Activated CD4-positive, alpha-beta T cell treated with anti-CD3 and anti-CD28 coated beads, Interleukin-2, Interleukin-4, amounts not matched to agents 100 ng/mL and 50 ng/mL, durations not matched to agents 16 hours and 8 hours (primary cell): Measurements from ENCODE around the gene AMDHD2.
"Not testable (repeated sequence)": the region's sequence is repeated elsewhere in the genome, so short reads cannot be mapped to it uniquely, and the experiment has no call there.

ENCODE experiments used
- DNase-seq: peaks from one replicate; pipeline ENCODE4 v3.0.0-alpha.2; 2020; ENCODE audit warnings: low spot score

Gene AMDHD2

GRCh38 chr16:2534335-2534734, 14.2 kb downstream of the AMDHD2 start:
- DNase-seq: not testable (repeated sequence)

GRCh38 chr16:2535625-2536013, 15.4 kb downstream of the AMDHD2 start:
- DNase-seq: no peak

GRCh38 chr16:2537451-2538379, 17.5 kb downstream of the AMDHD2 start, which contains the start of gene PDPK1:
PDPK1 (plus strand) TSS chr16:2538021; CDS start chr16:2538113, 92 bp downstream.
- peak; percentile 94 for DNase-seq

GRCh38 chr16:2539192-2539844, 19.1 kb downstream of the AMDHD2 start:
- DNase-seq: not testable (repeated sequence)

GRCh38 chr16:2539845-2540458, 19.8 kb downstream of the AMDHD2 start:
- not testable (repeated sequence) for DNase-seq

GRCh38 chr16:2540912-2541311, 20.7 kb downstream of the AMDHD2 start:
- not testable (repeated sequence) for DNase-seq

GRCh38 chr16:2541409-2541808, 21.2 kb downstream of the AMDHD2 start:
- not testable (repeated sequence) for DNase-seq

- DNase-seq: not testable (repeated sequence)
These were observed 23.6 kb downstream of the AMDHD2 start for GRCh38 chr16:2543771-2544170.

GRCh38 chr16:2550283-2550878, 30.2 kb downstream of the AMDHD2 start:
- DNase-seq: not testable (repeated sequence)

GRCh38 chr16:2551420-2551889, 31.3 kb downstream of the AMDHD2 start:
- DNase-seq: not testable (repeated sequence)

GRCh38 chr16:2554709-2555425, 34.7 kb downstream of the AMDHD2 start:
- not testable (repeated sequence) for DNase-seq

- DNase-seq: not testable (repeated sequence)
These were observed 37.0 kb downstream of the AMDHD2 start for GRCh38 chr16:2557150-2557549.

GRCh38 chr16:2560131-2560797, 40.1 kb downstream of the AMDHD2 start:
- not testable (repeated sequence) for DNase-seq

- DNase-seq: peak; percentile 68
These were observed 40.6 kb downstream of the AMDHD2 start for GRCh38 chr16:2560798-2561133.

GRCh38 chr16:2567506-2567905, 47.3 kb downstream of the AMDHD2 start:
- not testable (repeated sequence) for DNase-seq

GRCh38 chr16:2568573-2568972, 48.4 kb downstream of the AMDHD2 start:
- not testable (repeated sequence) for DNase-seq

- not testable (repeated sequence) for DNase-seq
These were observed 52.5 kb downstream of the AMDHD2 start for GRCh38 chr16:2572704-2573103.

- DNase-seq: not testable (repeated sequence)
These were observed 55.7 kb downstream of the AMDHD2 start for GRCh38 chr16:2575839-2576238.

GRCh38 chr16:2577044-2577443, 56.9 kb downstream of the AMDHD2 start:
- not testable (repeated sequence) for DNase-seq

- DNase-seq: not testable (repeated sequence)
These were observed 58.7 kb downstream of the AMDHD2 start for GRCh38 chr16:2578905-2579304.

- not testable (repeated sequence) for DNase-seq
These were observed 60.0 kb downstream of the AMDHD2 start for GRCh38 chr16:2580143-2580542.
